T-helper 1 cell treated with Interleukin-12 subunit alpha and Interleukin-12 subunit beta and Interleukin-4 antibody, amounts not matched to agents 30 μg/mL and 1 μg/mL, for 36 hours (primary cell): ENCODE data around the gene SETBP1.
A peak's percentile ranks its signal among the peaks of the same experiment; 100 is the strongest.

Experiments
- H3K27ac Mint-ChIP-seq: one replicate; pipeline ENCODE4 v1.8.0; 2021; ENCODE audit warnings: mild to moderate bottlenecking, mixed read lengths
- H3K27me3 Mint-ChIP-seq: one replicate; pipeline ENCODE4 v1.8.0; 2021; ENCODE audit warnings: low read depth, mixed read lengths
- H3K36me3 Mint-ChIP-seq: one replicate; pipeline ENCODE4 v1.8.0; 2021; ENCODE audit warnings: low read depth, mixed read lengths
- H3K4me1 Mint-ChIP-seq: one replicate; pipeline ENCODE4 v1.8.0; 2021; ENCODE audit warnings: low read depth, mixed read lengths
- H3K4me3 Mint-ChIP-seq: one replicate; pipeline ENCODE4 v1.8.0; 2021; ENCODE audit warnings: mild to moderate bottlenecking, moderate library complexity, mixed read lengths
- H3K9me3 Mint-ChIP-seq: one replicate; pipeline ENCODE4 v1.8.0; 2021; ENCODE audit warnings: mixed read lengths

SETBP1 gene

DNA sequence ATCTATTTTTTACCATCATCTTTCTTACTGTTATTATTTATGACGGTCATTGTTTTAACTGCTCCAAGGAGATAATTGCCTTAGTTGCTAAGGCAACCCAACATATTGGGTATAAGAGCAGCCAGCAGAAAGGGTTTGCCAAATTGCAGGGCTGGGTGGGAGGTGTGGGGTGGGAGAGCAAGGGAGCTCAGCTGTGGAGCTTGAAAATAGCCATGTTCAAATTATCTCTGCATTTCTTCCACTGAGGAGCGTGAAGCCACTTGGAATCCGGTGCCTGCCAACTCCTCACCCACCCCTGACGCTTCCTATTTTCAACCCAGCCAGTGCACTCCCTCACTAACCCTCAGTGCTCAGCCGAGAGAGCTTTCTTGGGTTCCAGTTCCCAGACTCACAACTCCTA lies 60.8 kb downstream of the SETBP1 start:
- Mint-ChIP-seq H3K36me3 (peaks cover 24% of the 10 kb centered on the region), H3K4me3 (no peak overlapping the region), H3K27me3 (peaks cover 55% of the 10 kb centered on the region), H3K9me3 (no peaks in the 10 kb centered on the region), H3K27ac (no peak overlapping the region), H3K4me1 (no peaks in the 10 kb centered on the region)

DNA sequence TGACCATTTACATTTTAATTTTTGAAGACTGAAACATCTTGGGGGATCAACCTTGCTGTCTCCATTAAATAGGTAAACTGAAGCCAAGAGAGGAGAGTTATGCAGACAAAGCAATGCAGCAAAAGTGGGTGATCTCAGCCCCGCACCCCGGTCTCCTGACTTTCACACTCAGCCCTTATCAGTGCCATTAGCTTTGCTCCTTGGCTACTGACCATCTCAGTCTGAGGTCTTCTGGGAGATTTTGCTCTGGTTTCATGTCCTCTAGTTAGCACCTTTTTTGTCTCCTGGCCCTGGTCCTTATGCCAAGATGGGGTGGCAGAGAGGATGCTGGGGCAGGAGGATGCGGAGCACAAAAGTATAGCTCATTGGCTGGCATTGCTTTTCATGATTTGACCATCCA lies 61.4 kb downstream of the SETBP1 start:
- Mint-ChIP-seq H3K4me3 (no peak overlapping the region), H3K9me3 (no peaks in the 10 kb centered on the region), H3K27ac (no peak overlapping the region), H3K4me1 (no peaks in the 10 kb centered on the region), H3K36me3 (peaks cover 20% of the 10 kb centered on the region), H3K27me3 (peaks cover 58% of the 10 kb centered on the region)

DNA sequence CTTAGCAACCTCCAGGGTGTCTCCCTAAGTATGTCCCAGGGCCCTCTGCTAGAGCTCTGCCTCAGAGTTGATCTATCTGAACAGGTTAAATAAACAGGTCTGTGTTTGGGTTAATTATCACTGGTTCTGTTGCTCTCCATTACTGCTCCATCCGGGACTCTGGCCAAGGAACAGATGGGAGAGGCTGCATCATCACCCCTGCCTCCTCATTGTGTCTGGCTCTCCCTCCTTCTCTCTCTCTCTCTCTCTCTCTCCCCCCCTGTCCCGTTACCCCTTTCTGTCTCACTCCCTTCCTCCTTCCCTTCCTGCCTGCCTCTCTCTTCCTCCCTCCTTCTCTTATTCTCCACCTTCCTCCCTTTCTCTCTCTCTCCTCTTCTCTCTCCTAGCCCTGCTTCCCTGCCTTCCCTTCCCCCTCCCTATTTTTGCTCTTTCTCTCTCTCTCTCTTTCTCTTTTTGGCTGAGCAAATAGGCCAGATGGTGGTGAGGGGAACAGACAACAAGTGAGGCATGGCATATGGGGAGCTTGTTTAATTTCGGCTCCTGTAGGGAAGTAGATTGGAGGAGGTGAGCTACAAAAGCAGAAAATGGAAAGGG lies 62.1 kb downstream of the SETBP1 start:
- Mint-ChIP-seq H3K9me3 (no peaks in the 10 kb centered on the region), H3K27ac (no peak overlapping the region), H3K4me1 (no peaks in the 10 kb centered on the region), H3K27me3 (peaks cover 62% of the 10 kb centered on the region), H3K4me3 (no peak overlapping the region), H3K36me3 (peaks cover 19% of the 10 kb centered on the region)

DNA sequence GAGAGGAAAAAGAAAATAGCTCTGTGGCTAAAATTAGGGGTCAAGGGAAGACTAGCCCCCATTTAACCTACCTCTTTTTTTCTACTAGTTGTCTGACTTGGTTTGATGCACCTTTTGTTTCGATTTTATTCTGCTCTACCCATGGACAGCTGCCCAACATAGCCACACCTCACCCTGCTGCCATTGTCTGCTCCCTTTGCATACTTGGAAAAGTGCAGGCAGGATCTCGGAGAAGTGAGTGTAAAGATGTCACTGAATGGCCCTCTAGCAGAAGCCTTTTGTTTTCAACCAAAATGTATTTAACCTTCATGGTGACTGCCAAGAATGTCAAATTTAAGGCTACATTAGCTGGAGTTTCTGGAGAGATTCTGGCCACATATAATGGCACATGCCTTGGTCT lies 62.9 kb downstream of the SETBP1 start:
- Mint-ChIP-seq H3K4me1 (no peaks in the 10 kb centered on the region), H3K27ac (no peak overlapping the region), H3K9me3 (no peaks in the 10 kb centered on the region), H3K4me3 (no peak overlapping the region), H3K27me3 (peaks cover 65% of the 10 kb centered on the region), H3K36me3 (peaks cover 18% of the 10 kb centered on the region)

DNA sequence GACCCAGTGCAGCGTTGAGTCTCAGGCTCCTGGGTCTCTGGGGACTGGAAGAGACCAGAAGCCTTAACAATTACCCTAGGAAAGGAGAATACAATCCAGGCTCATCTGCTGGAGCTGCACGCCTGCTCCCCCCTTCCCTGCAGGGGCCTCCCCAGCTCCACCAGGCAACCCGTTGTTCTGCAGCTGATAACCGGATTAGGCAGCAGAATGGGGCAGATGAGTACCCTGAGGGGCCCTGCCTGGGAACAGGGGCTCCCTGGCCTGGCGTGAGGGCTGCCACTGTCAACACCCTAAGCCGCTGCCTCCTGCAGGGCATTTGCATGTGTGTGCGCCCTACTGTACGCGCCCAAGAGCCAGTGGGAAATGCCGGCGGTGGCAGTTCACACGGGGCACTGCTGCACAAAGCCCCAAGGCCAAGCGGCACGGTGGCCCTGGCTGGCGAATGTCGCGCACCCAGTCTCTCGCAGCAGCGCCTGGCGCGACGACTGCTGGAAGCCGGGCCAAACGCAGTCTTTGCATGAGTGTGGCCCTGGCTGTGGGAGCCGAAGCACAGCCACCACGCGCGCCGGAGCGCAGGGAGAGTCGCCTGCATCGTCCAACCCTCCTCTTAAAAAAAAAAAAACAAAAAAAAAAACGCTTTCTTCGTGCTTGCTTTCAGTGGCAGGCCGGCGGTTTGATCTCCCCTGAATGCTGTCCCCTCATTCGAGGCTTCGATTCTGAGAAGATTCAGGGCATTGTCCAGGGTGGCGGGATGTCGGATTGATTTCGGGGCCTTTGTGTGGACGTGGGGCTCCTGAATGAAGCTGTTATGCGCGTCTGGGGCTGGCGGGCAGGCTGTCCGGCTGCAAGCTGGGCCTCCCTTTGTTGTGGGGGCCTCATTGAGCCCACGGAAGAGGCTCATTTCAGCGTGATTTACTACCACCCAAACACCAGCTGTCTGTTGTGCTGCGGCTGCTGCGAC lies 63.8 kb downstream of the SETBP1 start:
- H3K27me3 Mint-ChIP-seq: peaks cover 68% of the 10 kb centered on the region
- no peak overlapping the region for H3K4me3 Mint-ChIP-seq
- peaks cover 18% of the 10 kb centered on the region for H3K36me3 Mint-ChIP-seq
- H3K9me3 Mint-ChIP-seq: no peaks in the 10 kb centered on the region
- no peak overlapping the region for H3K27ac Mint-ChIP-seq
- no peaks in the 10 kb centered on the region for H3K4me1 Mint-ChIP-seq

DNA sequence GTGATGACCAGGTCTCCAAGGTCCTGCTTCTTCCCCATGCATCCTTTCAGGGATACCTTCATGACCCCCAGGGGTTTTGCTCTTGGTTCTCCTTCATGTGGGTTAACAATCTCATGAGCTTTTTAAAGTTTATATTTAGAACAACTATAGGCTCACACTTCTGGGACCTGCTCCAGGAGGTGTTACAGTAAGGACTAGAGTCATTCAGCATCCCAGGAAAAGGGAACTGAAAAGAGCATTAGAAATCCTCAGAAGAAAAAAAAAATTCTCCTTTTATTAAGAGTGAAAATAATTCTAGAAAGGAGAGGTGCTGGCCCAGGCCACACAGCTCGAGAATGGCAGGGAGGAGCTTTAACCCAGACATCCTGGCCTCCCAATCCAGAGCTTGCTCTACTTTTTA lies 66.5 kb downstream of the SETBP1 start:
- peaks cover 9% of the 10 kb centered on the region for H3K4me1 Mint-ChIP-seq
- peaks cover 22% of the 10 kb centered on the region for H3K36me3 Mint-ChIP-seq
- H3K9me3 Mint-ChIP-seq: no peaks in the 10 kb centered on the region
- H3K27ac Mint-ChIP-seq: no peak overlapping the region
- H3K4me3 Mint-ChIP-seq: no peak overlapping the region
- H3K27me3 Mint-ChIP-seq: peaks cover 57% of the 10 kb centered on the region

DNA sequence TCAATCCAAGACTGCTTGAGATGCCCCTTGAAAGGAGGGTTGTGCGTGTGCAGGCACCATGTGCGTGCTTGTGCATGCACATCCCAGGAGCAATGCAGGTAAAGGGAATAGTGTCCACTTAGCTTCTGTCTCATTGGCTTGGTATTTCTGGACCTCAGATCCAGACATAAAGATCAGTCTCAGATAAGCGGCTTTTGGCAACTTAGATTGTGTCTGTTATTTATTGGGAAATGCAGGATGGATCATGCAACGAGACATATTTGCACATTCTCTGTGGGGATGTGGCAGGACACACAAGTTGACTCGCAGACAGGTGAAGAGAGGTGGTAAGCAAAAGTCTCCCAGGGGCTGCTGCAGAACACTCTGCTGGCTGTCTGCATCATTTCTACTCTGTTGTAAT lies 67.9 kb downstream of the SETBP1 start:
- H3K9me3 Mint-ChIP-seq: no peaks in the 10 kb centered on the region
- H3K27me3 Mint-ChIP-seq: peaks cover 49% of the 10 kb centered on the region
- H3K4me3 Mint-ChIP-seq: no peak overlapping the region
- H3K4me1 Mint-ChIP-seq: peaks cover 12% of the 10 kb centered on the region
- H3K27ac Mint-ChIP-seq: no peak overlapping the region
- H3K36me3 Mint-ChIP-seq: peaks cover 31% of the 10 kb centered on the region

DNA sequence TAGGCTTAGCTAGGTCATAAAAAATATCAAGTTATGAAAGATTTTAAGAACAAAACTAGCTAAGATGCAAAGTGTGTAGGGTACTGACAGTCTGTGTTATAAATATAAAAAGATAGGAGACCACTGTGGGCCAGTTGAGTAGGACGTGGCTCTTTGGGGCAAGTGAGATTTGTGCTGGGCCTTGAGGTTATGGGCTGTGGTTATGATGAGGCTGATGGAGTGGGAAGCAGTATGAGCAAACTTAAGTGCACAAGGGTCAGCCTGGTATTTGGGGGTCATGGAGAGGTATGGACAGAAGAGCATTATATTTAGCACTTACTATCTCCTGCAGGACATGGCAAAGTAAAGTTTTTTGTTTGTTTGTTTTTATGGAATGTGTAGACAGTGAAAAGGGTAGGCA lies 70.1 kb downstream of the SETBP1 start:
- H3K27ac Mint-ChIP-seq: no peak overlapping the region
- H3K4me1 Mint-ChIP-seq: peaks cover 13% of the 10 kb centered on the region
- no peak overlapping the region for H3K4me3 Mint-ChIP-seq
- no peaks in the 10 kb centered on the region for H3K9me3 Mint-ChIP-seq
- peaks cover 33% of the 10 kb centered on the region for H3K36me3 Mint-ChIP-seq
- H3K27me3 Mint-ChIP-seq: peaks cover 42% of the 10 kb centered on the region

DNA sequence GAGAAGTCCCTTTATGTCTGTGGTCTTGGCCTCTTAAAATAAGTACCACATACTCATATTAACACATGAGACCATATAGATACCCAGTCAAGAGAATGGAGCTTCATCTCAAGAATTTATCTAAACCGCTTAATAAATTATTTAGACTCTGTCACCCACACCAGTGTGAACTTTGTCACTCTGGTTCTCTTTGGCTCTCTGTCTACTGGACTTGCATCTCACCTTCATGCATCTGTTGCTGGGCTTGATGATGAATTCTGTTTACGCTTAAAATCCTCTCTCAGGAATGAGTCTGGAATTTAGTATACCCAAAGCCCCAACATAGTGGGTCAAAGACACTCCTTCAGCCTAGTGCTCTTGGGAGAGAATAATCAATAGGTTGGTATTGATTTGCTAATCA lies 73.9 kb downstream of the SETBP1 start:
- Mint-ChIP-seq H3K27me3 (peaks cover 32% of the 10 kb centered on the region), H3K4me1 (peaks cover 31% of the 10 kb centered on the region), H3K4me3 (no peak overlapping the region), H3K9me3 (no peaks in the 10 kb centered on the region), H3K27ac (no peak overlapping the region), H3K36me3 (peaks cover 39% of the 10 kb centered on the region)

DNA sequence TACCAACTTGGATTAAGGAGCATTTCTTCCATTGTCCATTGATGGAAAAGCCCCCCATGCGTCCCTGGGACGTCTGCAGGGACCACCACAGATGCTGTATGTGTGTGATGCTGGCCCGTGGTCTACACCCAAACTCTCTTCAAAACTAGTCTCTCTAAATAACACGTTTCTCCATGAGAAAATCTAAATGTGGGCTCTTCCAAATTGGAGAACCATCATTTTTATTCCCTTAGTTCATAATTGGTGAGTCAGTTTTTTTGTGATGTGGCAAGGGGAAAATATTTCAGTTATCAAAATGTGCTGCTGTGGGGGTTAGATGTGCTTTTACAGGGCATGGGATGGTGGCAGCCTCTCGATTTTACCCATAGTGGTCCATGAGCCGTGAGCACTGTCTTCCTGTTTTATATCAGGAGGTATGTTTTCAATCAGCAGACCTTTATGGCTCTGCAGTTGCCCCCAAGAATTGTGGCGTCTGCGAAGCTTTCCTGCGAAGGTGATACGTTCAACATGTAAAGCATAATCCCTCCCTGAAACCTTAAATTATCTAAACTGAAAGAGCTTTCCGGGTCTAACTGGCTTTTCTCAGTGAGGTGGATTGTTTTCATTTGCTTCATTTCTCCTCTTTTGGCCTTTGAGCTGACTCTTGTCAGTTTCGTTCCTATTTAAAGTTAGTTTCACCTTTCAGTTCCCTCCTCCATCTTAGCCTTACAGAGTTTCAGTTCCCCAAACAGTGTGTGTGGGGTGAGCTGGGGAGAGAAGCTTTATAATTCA lies 78.4 kb downstream of the SETBP1 start:
- H3K36me3 Mint-ChIP-seq: peaks cover 26% of the 10 kb centered on the region
- peaks cover 15% of the 10 kb centered on the region for H3K9me3 Mint-ChIP-seq
- H3K27ac Mint-ChIP-seq: peak overlapping the region; percentile 97
- peak overlapping the region; percentile 67 for H3K4me3 Mint-ChIP-seq
- H3K4me1 Mint-ChIP-seq: peaks cover 38% of the 10 kb centered on the region
- peaks cover 13% of the 10 kb centered on the region for H3K27me3 Mint-ChIP-seq

DNA sequence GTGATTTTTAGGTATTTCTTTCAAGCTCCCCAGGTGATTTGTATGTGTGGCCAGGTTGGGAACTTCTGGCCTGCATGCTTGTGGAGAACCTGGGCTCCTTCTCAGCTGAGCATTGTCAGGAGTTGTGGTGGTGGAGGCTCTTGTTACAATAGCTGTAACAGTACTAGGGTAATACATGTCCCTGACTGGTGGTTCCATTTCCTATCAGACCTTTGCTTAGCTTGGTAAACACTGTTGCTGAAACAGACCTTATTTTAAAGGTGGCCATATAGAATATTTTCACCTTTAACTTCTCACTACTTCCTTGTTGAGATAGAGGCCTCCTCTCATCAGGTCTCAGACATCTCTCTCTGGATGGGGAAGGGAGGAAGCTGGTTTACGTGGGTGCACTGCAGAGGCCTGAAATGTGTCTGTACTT lies 79.2 kb downstream of the SETBP1 start:
- peak overlapping the region; percentile 67 for H3K4me3 Mint-ChIP-seq
- H3K36me3 Mint-ChIP-seq: peaks cover 31% of the 10 kb centered on the region
- peaks cover 38% of the 10 kb centered on the region for H3K4me1 Mint-ChIP-seq

DNA sequence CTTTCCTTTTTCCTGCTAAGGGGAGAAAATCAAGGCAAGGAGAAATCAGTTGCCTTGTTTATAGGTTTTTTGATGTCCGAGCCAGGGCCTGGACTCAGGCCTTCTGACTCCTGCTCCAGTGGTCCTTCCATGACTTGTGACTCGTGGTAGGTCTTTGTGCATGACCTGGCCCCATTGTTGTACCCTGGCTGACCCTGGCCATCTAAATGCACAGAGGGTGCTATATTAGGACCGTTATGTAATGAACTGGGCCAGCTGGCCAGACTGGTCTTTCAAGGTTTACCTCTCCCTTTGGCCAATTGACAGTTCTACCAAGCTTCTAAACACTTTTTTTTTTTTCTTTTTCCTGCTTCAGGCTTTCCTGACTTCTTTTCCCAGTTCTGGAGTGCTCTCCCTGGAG lies 81.1 kb downstream of the SETBP1 start:
- H3K4me3 Mint-ChIP-seq: no peak overlapping the region
- H3K4me1 Mint-ChIP-seq: peaks cover 38% of the 10 kb centered on the region
- no peak overlapping the region for H3K27ac Mint-ChIP-seq
- peaks cover 36% of the 10 kb centered on the region for H3K36me3 Mint-ChIP-seq
- peaks cover 23% of the 10 kb centered on the region for H3K9me3 Mint-ChIP-seq
- peaks cover 23% of the 10 kb centered on the region for H3K27me3 Mint-ChIP-seq

More for the DNA sequence above, 79.2 kb downstream of the SETBP1 start:
- peaks cover 17% of the 10 kb centered on the region for H3K9me3 Mint-ChIP-seq
- peak overlapping the region; percentile 97 for H3K27ac Mint-ChIP-seq
- peaks cover 13% of the 10 kb centered on the region for H3K27me3 Mint-ChIP-seq

DNA sequence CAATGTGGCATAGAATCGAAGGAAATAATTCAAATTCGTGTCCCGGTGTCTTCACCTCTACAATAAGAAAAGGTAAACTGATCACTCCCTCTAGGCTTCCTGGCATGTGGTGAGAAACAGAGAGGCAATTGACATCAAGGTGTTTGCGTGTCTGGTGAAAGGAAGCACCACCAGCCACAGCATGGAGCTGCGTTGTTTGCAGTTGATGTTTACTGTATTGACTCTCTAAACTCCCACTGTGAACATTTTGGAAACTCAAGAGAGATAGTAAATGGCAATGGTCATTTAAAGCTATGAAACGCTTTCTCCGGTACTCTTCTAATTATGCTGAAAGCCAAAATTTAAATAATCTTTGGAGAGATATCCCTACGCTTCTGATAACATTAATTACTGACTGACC lies 82.6 kb downstream of the SETBP1 start:
- Mint-ChIP-seq H3K4me3 (no peak overlapping the region), H3K27me3 (peaks cover 21% of the 10 kb centered on the region), H3K9me3 (peaks cover 23% of the 10 kb centered on the region), H3K4me1 (peaks cover 30% of the 10 kb centered on the region), H3K36me3 (peaks cover 29% of the 10 kb centered on the region), H3K27ac (no peak overlapping the region)

DNA sequence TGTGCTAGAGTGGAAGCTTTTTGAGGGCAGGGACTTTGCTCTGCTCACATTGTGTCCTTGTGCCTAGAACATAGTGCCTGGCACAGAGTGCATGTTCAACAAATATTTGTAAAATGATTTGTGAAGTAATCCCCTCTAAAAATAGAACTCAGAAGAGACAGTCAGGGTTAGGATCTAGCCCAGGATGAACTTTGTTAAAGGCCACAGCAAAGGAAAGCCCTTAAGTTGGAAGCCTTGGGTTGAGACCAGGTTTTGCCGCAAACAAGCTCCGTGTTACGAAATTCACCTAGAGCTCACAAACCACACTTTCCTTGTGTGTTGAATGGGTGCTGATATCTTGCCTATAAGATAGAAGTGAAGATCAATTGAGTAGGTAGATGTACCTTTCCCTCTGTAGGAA lies 84.2 kb downstream of the SETBP1 start:
- H3K4me1 Mint-ChIP-seq: peaks cover 19% of the 10 kb centered on the region
- H3K9me3 Mint-ChIP-seq: peaks cover 23% of the 10 kb centered on the region
- peaks cover 28% of the 10 kb centered on the region for H3K36me3 Mint-ChIP-seq
- H3K27me3 Mint-ChIP-seq: peaks cover 33% of the 10 kb centered on the region
- no peak overlapping the region for H3K4me3 Mint-ChIP-seq
- no peak overlapping the region for H3K27ac Mint-ChIP-seq
